Aorta (tissue), 5 donors: Measurements from ENCODE around the gene CATSPERB. TPM values are rescaled to one million over a fixed set of nuclear protein-coding genes. Genes with fewer than 3 reads are reported as not detected.
"Not testable (repeated sequence)": the region's sequence is repeated elsewhere in the genome, so short reads cannot be mapped to it uniquely, and the experiment has no call there.

Experiments used
- ATAC-seq: fragments of 200-7000 bp; cut with Tn5 transposase; one replicate; pipeline ENCODE4 v1.9.1; 2022; ENCODE audit warnings: moderate library complexity; ENCODE audit not compliant: low FRiP score
- DNase-seq, 2 donors: peaks; one replicate each; pipeline ENCODE4 v3.0.0-alpha.2; 2020
- H3K27ac ChIP-seq, 2 donors: one replicate each; pipeline ENCODE4 v1.5.1; 2013; ENCODE audit warnings: low read length in 2 of 2, mild to moderate bottlenecking in 2 of 2, moderate library complexity in 2 of 2, control low read depth in 1 of 2, inconsistent platforms in 1 of 2, low read depth in 1 of 2
- H3K27me3 ChIP-seq, 2 donors: one replicate each; pipeline ENCODE4 v1.6.1; 2013; ENCODE audit warnings: control low read depth in 1 of 2, low read length in 1 of 2, mild to moderate bottlenecking in 1 of 2, moderate library complexity in 1 of 2; ENCODE audit not compliant: insufficient read depth in 2 of 2, control insufficient read depth in 1 of 2
- H3K36me3 ChIP-seq, 2 donors: one replicate each; pipeline ENCODE4 v1.6.1; 2013; ENCODE audit warnings: control low read depth in 1 of 2, low read length in 1 of 2, mild to moderate bottlenecking in 1 of 2; ENCODE audit not compliant: insufficient read depth in 2 of 2, control insufficient read depth in 1 of 2
- H3K4me1 ChIP-seq, 2 donors: one replicate each; pipeline ENCODE4 v1.6.1; 2013; ENCODE audit warnings: low read length in 2 of 2, control low read depth in 1 of 2, mild to moderate bottlenecking in 1 of 2, moderate library complexity in 1 of 2; ENCODE audit not compliant: insufficient read depth in 2 of 2, control insufficient read depth in 1 of 2
- H3K4me3 ChIP-seq, 2 donors: one replicate each; pipeline ENCODE4 v1.5.1; 2013; ENCODE audit warnings: low read length in 2 of 2, control low read depth in 1 of 2, mild to moderate bottlenecking in 1 of 2
- H3K9me3 ChIP-seq: one replicate; pipeline ENCODE4 v1.6.1; 2013; ENCODE audit warnings: mild to moderate bottlenecking, low read length; ENCODE audit not compliant: control insufficient read depth
- WGBS, 2 donors: extraction: QIAGEN DNeasy Blood & Tissue Kit; methylation state at CpG; one replicate each; pipeline ENCODE4 v1.1.7; 2013; 5-methylcytosine and 5-hydroxymethylcytosine counted together
- intact Hi-C, 2 donors: fragments of 100-400 bp; cut with DNase I; formaldehyde crosslinking; loops; one replicate each; pipeline versions ENCODE4 v1.14.2 to v1.15.0; 2022
- polyA plus RNA-seq, 2 donors: library from polyadenylated mRNA; stranded (reverse); fragments of 200-250 nt; gene quantifications; one replicate each; pipeline ENCODE4 v1.2.3, GENCODE V29; 2013
- total RNA-seq, 2 donors: library from RNA; stranded (reverse); fragmentation: NEBNext Ultra II Directional; extraction: Animal tissue kit (Norgen Biotek cat#: 25700); gene quantifications; one replicate each; pipeline ENCODE4 v1.2.1, GENCODE V29; 2021
- donor health status: healthy with polysubstance abuse.
- donor health status: Bipolar disorder and iron deficiency.
- donor health status: DM: no; HTN: no; CAD: no.
- donor health status: DM: no; HTN: no; CAD: no.
- donor health status: DM: yes; HTN: yes; CAD: no.

Gene CATSPERB
- total and polyA plus RNA-seq, 4 donors, result 1.1 to 15.3 (median 11.1) TPM

DNA sequence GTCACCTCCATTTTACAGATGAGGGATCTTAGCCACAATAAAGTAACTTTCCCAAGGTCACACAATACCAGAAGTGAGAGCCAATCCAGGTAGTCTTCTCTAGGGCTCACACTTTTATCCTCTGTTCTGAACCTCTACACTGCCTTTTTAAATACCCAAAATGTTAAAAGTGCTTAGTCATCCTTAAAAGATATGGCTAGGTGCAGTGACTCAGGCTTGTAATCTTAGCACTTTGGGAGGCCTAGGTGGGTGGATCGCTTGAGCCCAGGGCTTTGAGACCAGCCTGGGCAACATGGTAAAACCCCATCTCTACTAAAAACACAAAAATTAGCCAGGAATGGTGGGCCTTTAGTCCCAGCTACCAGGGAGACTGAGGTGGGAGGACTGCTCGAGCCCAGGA lies 117.7 kb downstream of the CATSPERB start:
- ATAC-seq, result no peak
- no peak overlapping the region for H3K4me3 ChIP-seq
- no peak for DNase-seq
- H3K4me1 ChIP-seq, result no peaks in the 10 kb centered on the region
- 47 to 81% methylated on average over 2 of the region's 2 CpGs for WGBS, 2 donors
- H3K27ac ChIP-seq, result no peak overlapping the region
- H3K27me3 ChIP-seq, result no peaks in the 10 kb centered on the region
- intact Hi-C loops, result no loop called here
- H3K36me3 ChIP-seq, result no peaks in the 10 kb centered on the region
- H3K9me3 ChIP-seq, result no peaks in the 10 kb centered on the region

DNA sequence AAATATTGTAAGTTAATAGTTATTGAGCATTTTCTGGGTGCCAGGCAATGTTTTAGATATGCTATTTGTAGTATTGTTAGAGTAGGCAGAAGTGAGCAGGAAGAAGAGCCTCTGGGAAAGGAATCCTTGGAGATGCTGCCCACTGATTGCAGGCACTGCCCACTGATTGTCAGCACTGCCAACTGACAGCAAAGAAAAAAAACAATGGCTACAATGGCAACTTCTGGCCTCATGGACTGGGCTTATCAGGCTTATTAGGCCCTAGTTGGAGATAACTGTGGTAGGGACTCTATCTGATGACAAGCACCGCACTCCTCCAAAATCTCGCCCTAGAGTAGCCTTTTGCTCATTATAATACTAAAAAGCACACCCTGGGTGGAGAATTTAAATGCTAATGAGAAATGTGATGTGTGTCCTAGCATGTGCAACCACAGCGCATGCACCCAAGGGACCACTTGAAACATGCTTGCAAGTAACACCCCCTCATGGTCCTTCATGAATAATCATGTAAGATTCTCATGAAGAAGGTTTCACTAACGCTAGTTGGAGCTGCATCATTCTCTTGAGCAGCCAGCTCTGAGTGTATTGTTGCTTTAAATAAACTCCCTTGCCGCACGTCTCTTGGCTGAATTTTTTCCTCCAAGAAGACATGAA lies 118.3 kb downstream of the CATSPERB start:
- ATAC-seq (no peak), DNase-seq (no peak)
- Histone ChIP-seq H3K4me1 (no peaks in the 10 kb centered on the region), H3K36me3 (no peaks in the 10 kb centered on the region), H3K9me3 (no peaks in the 10 kb centered on the region), H3K27ac (no peak overlapping the region), H3K4me3 (no peak overlapping the region), H3K27me3 (no peaks in the 10 kb centered on the region)
- 94 to 95% methylated on average over 6 of the region's 6 CpGs for WGBS, 2 donors
- intact Hi-C loops, result no loop called here

DNA sequence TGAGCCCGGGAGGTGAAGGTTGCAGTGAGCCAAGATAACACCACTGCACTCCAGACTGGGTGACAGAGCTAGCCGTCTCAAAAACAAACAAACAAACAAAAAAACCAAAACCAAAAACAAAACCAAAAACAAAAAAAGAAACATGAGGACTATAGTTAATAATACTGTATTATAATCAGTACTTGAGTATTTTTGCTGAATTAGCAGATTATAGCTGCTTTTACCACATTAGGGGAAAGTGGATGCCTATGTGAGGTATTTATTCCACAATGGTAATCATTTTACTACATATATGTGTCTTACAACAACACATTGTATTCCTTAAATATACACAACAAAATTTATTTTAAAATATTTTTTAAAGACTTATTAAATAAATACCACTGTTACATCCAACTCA lies 120.4 kb downstream of the CATSPERB start:
- ATAC-seq, result no peak
- no peaks in the 10 kb centered on the region for H3K4me1 ChIP-seq
- no peaks in the 10 kb centered on the region for H3K27me3 ChIP-seq
- DNase-seq, result no peak
- no peak overlapping the region for H3K27ac ChIP-seq
- WGBS, 2 donors, result 66 to 69% methylated on average over 2 of the region's 2 CpGs
- H3K9me3 ChIP-seq, result no peaks in the 10 kb centered on the region
- H3K36me3 ChIP-seq, result peaks cover 0 to 1% of the 10 kb centered on the region in 2 donors
- no peak overlapping the region for H3K4me3 ChIP-seq
- intact Hi-C loops, result no loop called here

- H3K9me3 ChIP-seq, result no peaks in the 10 kb centered on the region
- H3K4me1 ChIP-seq, result no peaks in the 10 kb centered on the region
- no peak overlapping the region for H3K4me3 ChIP-seq
- H3K36me3 ChIP-seq, result peaks cover 0 to 1% of the 10 kb centered on the region in 2 donors
- intact Hi-C loops, result no loop called here
- ATAC-seq (no peak), DNase-seq (no peak)
- WGBS, 2 donors, result 73 to 74% methylated on average over 3 of the region's 3 CpGs
- H3K27ac ChIP-seq, result no peak overlapping the region
- H3K27me3 ChIP-seq, result no peaks in the 10 kb centered on the region
Observed at GRCh38 chr14:91609161-91609560, 122.7 kb downstream of the CATSPERB start.

DNA sequence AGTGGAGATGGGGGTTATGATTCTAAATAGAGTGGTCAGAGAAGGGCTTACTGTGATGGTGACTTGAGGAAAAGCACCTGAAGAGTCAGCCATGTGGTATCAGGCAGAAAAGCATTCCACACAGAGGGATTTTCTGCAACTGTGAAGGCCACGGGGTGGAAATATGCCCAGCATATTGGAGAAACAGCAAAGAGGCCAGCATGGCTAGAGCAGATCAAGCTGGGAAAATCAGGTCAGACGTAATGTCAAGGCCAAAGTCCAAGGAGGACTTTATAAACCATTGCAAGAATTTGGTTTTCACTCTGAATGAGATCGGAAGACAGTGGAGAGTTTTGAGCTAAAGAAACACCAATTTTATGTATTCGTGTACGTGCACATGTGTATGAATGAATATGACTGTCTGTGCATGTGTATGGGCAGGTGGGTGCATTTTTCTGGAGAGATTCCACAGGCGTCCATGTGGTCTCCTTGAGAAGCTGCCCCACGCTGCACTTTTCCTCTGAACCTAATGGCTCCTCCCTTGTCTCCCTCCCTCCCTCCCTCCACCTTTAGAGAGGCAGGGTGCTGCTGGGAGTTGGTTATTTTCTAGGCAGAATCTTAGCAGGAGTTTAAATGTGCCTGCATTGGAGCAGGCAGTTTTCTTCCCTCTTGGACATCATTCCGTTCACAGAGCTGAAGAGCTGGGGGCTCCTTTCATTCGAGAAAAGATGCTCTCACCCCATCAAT lies 124.4 kb downstream of the CATSPERB start:
- Histone ChIP-seq H3K27me3 (no peaks in the 10 kb centered on the region), H3K9me3 (no peaks in the 10 kb centered on the region), H3K27ac (no peak overlapping the region), H3K4me1 (no peaks in the 10 kb centered on the region), H3K36me3 (peaks cover 0 to 1% of the 10 kb centered on the region in 2 donors), H3K4me3 (no peak overlapping the region)
- DNase-seq, result no peak
- 87 to 88% methylated on average over 9 of the region's 9 CpGs for WGBS, 2 donors
- intact Hi-C loops, result no loop called here
- ATAC-seq, result no peak

- WGBS, 2 donors, result 70 to 90% methylated on average over 3 of the region's 3 CpGs
- no peak for ATAC-seq
- Histone ChIP-seq H3K4me1 (no peaks in the 10 kb centered on the region), H3K9me3 (no peaks in the 10 kb centered on the region), H3K27ac (no peak overlapping the region), H3K27me3 (no peaks in the 10 kb centered on the region), H3K36me3 (peaks cover 0 to 1% of the 10 kb centered on the region in 2 donors), H3K4me3 (no peak overlapping the region)
- DNase-seq, result no peak
- intact Hi-C loops, result no loop called here
Observed at GRCh38 chr14:91606851-91607250, 125.0 kb downstream of the CATSPERB start.

GRCh38 chr14:91604611-91605010 lies 127.3 kb downstream of the CATSPERB start:
- H3K9me3 ChIP-seq, ATAC-seq, intact Hi-C loops, H3K27ac ChIP-seq, H3K36me3 ChIP-seq, H3K4me1 ChIP-seq, H3K27me3 ChIP-seq, DNase-seq, H3K4me3 ChIP-seq: not testable (repeated sequence)
- WGBS, 2 donors, result 93 to 100% methylated on average over 1 of the region's 1 CpG

DNA sequence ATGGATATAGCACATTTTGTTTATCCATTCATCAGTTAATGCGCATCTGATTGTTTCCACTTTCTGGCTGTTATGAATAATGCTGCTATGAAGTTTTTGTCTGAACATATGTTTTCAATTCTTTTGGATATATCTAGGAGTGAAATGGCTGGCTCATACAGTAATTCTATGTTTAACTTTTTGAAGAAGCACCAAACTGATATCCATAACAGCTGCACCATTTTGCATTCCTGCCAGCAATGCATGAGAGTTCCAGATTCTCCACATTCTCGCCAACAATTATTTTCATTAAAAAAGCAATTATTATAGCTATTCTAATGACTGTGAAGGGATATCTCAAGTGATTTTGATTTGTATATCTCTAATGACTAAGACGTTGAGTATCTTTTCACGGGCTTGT lies 131.9 kb downstream of the CATSPERB start:
- H3K4me1 ChIP-seq, result no peaks in the 10 kb centered on the region
- no peak overlapping the region for H3K27ac ChIP-seq
- ATAC-seq, result no peak
- 86 to 92% methylated on average over 4 of the region's 4 CpGs for WGBS, 2 donors
- no peaks in the 10 kb centered on the region for H3K27me3 ChIP-seq
- H3K4me3 ChIP-seq, result no peak overlapping the region
- intact Hi-C loops, result no loop called here
- H3K9me3 ChIP-seq, result no peaks in the 10 kb centered on the region
- no peak for DNase-seq
- H3K36me3 ChIP-seq, result no peaks in the 10 kb centered on the region

DNA sequence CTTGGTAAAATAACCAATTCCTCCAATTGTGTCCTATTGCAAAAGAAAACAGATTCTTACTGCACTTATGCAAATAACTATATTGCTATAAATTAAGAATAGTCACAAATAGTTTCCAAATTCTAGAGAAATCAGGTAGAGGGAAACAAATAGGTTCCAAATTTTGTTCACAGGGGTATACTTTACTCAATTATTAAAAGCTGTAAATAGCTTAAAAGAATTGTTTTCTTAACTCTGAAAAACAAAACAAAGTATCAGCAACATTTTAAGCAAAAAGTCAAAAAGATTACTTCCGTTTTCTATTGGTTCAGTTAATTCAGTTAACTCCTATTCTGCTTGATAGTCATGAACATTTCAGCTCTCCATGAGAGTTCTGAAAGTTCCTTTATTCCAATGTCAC lies 136.2 kb downstream of the CATSPERB start:
- H3K27me3 ChIP-seq, result no peaks in the 10 kb centered on the region
- DNase-seq (no peak), ATAC-seq (no peak)
- H3K27ac ChIP-seq, result no peak overlapping the region
- no peaks in the 10 kb centered on the region for H3K4me1 ChIP-seq
- intact Hi-C loops, result no loop called here
- H3K9me3 ChIP-seq, result no peaks in the 10 kb centered on the region
- 91 to 92% methylated on average over 1 of the region's 1 CpG for WGBS, 2 donors
- H3K36me3 ChIP-seq, result no peaks in the 10 kb centered on the region
- no peak overlapping the region for H3K4me3 ChIP-seq
